G401.6 (cell line): ENCODE measurements around the gene MAPK11.

ENCODE experiments used
- FAIRE-seq: peaks from 2 replicates; lab custom pipeline; 2012; peaks lifted over from hg19 to GRCh38; lab: Jason Lieb, UNC

The MAPK11 gene

DNA sequence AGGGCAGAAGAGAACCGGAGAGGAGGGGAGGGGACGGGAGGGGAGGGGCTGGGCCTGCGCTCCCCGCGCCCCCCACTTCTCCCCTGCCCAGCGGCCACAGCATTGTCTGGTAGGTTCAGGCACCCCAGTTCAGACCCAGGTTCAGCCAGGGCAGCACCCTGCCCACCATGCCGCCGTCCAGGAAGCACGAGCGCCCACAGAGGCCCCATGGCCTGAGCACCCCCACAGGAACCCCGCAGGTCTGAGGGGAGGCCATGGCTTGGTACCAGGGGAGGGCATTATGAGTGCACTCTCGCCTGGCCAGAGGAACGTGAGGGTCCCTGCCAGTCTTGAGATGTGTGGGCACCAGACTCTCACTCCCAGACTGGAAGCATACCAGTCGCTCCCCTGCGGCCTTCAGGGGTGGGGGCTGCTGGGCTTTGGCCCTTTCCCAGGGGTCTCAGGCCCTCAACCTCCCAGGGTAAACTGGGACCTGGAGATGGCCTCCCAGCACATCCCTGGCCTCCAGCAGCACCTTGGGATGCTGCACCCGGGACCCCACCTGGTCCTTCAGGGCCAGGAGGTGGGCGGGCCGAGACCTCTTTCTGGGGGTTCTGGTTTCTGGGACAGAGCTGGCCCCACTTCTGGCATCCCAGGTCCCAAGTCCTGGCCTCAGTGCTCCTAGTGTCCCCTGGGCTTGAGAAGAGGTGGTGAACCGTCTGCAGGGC is 37.9 kb upstream of the MAPK11 start:
- no peak for FAIRE-seq

DNA sequence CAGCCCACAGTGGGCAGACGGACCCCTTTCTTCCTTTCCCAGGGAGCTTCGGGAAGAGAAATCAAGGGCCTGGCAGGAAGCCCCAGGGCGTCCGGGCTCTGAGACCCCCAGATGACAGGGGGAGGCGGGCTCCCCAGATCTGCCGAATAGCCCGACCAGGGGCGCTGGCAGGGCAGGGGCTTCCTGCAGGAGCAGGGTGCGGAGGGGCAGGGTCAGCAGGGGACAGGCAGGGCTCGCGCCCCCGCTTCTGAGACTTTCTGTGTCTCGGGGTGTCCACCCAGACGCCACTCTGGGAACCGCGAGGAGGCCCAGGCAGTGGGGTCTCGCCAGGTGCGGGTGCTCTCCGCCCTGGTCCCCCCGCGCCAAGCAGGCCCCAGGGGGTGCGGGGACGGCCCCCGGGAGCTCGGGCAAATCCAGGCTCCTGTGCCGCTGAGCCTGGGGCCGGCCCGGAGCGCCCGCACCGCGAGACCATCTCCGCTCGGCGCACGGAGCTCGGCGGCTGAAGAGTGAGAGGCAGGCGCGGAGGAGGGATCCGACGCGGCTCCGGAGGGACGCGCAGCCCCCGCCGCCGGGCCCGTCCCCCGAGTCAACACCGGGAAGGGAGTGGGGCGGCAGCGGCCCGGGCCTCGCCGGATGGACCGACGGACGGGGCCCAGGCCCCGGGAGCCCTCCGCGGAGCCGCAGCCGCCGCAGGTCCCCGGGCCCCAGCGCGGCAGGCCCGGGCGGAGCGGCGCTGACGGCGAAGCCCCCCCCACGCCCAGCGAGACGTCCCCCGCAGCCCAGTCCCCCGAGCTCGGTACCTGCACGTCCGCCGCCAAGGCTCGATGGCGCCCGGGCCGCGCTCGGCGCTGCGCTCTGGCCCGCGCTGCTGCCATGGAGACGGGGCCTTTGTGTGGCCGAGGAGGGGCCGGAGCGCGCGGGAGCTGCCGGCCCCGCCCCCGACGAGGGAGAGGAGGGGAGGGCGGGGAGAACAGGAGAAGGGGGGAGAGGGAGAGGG is 36.9 kb upstream of the MAPK11 start, which contains the start of gene PLXNB2:
Gene PLXNB2 (minus strand): TSS at position 894 of the 997 bp plus-strand sequence. CDS start 17,062 bp downstream, outside the sequence.
- no peak for FAIRE-seq

DNA sequence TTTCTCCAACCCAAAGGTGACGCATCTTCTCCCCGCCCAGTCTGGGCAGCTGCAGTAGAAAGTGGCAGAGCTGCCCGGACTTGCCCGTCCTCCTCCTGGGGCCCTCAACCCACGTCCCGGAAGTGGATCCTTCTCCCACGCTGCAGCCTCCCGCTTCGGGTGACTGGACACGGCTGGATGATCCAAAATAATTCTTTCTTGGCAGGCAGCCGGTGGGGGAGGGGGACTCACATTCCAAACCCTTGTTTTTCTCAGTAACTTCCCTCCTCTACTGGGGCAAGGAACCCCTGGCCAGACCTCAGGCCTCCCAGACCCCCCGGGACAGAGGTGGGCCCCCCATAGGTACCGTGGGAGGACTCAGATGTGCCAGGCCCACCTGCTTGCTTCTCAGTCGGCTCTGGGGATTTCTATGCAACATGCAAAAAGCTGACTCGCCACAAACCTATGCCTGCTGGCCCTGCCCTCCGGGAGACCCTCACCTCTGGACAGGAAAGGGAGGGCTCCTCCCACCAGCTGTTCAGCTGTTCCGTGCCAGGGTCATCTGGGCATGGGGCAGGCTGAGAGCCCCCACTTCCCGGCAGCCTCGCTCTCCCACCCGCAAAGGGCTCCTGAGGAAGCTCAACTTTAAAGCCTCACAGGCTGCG is 35.9 kb upstream of the MAPK11 start:
- no peak for FAIRE-seq

DNA sequence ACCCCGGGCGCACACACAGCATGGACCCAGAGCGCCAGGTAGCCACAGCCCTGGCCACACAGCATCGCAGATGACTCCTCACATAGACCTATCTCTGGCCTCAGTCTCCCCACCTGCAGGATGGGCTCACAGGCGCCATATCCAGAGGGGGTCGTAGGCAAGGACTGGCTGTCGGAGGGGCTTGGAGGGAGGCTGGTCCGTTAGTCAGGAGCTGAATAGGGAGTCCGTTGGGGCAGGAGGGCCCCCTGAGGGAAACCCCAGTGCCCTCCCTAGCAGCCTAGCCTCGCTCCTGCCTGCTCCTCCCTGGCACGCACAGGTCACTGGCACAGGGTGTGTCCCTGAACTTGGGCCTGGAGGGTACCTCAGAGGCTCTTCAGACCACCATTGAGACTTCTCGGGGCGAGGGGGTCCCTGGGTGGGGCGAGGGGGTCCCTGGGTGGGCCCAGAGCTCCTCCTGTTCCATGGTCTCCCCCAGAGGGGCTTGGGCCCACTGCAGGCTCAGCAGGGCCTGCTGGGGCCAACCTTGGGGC is 35.3 kb upstream of the MAPK11 start:
- FAIRE-seq = no peak

DNA sequence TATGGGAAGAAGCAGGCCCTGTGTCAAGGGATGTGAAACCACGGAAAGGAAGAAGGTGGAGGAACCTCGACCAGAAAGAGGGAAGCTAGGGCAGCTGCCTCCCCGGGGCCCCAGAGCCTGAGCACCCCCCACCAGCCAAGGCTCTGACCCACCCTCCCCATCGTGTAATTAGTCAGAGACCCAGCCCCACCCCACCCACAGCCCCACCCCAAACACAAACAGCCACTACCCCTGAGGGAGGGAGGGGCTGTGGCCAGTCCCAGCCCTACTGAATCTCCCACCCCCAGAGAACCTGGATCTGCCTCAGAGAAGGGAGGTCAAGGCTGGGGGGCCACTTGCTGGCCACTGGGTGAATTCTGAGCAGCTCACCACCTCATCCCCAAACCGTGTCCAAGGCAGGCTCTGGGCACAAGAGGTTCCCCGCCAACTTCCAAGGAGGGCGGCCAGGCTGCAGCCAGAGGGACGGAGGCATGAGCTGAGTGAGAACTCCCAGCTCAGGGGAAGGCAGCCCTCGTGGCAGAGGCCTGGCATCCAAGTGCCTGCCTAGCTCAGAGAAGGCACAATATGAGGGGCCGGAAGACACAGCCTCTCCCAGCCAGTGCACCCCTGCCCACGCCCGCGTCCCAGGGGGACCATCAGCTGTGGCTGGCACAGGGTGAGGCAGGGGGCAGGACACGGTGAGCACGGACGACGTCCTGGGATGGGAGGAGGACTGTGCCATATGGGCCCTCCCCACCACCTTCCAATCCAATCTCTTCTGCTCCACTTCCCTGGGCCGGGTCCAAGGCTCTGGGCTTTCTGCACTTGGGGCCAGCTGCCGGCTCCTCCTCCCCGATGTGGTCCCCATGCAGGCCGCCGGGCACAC is 34.6 kb upstream of the MAPK11 start:
- no peak for FAIRE-seq

DNA sequence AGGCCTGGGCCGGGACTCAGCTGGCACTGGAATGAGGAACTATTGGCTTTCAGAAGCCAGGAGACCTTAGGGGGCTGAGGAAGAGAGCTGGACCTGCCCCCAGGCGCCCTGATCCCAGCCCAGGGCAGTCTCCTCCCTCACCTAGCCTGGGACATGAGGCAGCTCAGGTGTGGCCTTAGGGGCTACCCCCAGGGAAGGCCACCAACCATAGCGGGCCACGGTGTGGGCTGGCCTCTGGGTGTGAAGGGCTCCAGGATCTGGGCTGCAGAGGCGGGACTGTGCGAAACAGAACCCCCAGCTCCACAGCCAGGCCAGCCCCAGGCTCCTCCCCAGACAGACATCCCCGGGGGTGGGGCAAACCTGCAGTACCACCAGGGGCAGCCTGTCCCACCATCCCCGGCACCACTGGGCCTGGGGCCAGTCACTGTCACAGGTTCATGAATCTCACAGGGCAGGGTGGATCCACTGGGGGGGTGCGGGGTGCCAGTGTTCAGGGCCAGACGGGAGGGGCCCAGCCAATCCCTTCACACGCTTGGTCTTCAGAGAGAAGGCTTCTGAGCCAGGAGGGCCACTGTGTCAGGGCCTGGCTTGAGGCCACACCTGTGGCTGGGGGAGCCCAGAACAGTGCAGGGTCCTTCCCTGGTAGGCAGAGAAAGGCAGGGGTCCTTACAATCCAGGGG is 33.8 kb upstream of the MAPK11 start:
- FAIRE-seq = no peak

DNA sequence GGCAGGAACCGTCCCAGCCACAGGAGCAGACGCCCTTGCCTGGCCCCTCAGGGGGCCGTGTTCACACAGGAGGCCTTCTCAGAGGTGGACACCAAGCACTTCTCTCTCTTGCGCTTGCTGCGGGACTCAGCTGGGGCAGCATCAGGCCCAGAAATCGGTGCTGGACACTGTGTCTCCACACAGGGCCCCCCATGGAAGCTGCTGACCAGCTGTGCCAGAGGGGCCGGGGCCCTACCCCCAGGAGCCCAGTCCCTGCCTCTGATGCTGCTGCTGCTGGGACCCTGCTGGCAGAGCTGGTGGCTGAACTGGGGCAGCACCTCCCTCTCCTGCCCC is 33.3 kb upstream of the MAPK11 start:
- FAIRE-seq = no peak

DNA sequence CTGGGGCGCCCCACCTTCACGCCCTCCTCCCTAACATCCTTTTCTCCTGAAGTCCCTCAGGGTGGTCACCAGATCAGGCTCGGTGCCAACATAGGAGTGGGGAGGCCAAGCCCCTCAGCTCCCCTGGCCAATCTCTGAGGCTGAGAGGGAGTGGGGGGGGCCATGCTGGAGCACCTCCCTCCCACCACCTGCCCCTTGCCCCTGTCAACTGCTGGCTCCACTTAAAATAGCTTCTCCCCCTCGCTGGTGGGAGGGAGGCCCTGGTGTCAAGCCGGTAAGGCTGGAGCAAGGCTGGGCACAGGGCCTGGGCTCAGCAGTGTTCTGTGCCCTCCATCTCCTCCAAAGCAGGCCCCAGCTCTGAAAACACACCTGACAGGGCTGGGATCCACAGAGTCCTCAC is 32.4 kb upstream of the MAPK11 start:
- FAIRE-seq = no peak

DNA sequence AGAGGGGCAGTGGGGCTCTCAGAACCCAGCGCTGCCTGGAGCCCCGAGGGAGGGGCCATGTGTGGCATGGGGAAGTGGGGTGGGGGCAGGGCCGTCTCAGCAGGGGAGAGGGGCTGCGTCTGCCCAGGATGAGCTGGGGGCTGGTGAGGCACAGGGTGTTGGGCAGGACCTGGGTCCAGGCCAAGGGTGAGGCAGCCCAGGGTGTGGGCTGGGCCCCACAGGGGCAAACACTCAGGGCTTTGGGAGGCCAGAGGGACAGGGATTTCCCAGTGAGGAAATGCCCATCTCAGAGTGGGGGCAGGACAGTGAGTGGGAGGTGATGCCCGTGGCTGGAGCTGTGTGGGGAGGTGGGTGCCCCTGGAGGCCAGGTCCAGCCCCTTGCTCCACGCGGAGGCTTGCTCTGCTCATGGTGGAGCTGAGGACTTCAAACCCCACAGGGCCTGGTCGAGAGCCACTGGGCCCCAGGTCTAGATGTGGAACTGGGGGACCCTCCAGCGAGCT is 31.9 kb upstream of the MAPK11 start:
- FAIRE-seq = no peak

DNA sequence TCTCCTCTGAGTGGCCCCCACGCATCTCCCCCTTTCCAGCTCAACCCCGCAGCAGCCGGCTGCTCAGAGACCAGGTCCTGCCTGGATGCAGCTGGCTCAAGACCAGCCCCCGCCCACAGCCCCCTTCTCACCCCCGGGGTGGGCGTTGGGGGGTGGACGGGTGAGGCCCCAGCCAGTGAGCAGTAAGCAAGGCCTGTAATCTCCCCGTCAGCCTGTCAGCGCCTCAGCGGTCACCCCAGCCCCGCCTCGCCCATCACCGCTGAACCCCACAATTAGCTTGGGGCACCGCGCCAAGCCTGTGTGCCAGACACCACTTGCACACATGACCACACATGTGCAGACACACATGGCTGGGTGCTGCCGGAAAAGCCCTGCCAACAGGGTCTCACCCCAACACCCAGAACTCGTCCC is 31.4 kb upstream of the MAPK11 start:
- FAIRE-seq = no peak

DNA sequence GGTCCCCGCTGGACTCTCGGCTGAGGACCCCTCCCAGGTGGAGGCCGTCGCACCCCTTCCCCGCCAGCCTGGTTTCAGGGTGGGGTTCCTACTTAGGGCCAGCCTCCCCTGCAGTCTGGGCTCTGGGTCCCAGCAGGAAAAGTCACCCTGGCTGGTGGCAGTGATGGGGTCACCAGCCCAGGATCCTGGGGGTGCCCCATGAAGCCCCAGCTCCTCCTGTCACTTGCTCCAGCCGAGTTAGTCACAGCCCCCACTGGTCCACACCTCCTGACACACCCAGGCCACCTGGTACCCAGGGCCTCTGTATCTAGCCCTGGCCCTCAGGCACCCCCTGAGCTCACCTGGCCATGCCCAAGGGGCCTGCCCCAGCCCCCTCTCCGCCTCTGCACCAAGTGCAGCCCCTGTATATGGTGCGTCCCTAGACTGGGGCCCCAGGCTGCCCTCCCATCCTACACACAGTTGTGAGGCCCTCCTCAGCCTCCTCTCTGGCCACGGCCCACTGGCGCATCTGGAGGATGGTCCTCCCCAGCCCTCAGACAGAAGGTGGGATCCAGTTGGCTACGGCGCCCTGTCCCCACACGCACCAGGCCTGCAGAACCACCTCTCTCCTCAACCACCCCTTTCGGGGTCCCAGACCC is 30.6 kb upstream of the MAPK11 start:
- no peak for FAIRE-seq

DNA sequence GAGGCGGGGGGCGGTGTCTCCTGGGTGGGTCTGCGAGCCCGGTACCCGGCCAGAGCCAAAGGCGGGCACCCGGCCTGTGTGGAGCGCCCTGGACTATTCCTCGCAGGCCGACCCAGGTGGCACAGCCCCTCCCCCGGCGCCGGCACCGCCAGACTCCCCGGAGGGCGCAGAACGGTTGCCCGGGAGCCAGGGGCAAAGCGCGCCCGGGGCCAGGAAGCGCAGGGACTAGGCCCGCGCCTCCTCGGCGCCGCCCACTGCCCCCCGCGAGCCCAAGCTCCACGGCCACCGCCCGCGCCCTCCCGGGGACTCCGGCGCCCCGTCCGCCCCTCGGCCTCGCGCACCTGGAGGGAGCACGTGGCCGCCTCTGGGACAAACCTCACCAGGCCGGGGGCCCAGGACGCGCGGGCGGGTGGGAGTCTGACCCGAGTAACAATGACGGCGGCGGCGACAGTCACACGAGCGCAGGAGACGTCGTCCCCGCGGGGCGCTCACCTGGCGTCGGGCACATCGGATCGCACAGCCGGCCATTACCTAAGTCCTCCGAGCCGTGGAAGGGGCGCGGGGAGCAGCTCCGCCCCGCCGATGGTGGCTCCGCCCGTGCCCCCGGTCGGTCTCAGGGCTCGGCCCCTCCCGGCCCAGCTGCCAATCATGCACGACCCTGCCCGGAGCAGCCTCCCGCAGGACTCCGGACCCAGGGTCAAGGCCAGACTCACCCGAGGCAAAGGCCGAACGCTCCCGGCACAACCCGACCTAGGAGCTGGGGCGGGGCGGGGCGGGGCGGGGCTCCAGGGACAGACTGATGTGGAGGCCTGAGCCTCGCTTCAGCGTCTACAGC is 29.8 kb upstream of the MAPK11 start:
- no peak for FAIRE-seq

DNA sequence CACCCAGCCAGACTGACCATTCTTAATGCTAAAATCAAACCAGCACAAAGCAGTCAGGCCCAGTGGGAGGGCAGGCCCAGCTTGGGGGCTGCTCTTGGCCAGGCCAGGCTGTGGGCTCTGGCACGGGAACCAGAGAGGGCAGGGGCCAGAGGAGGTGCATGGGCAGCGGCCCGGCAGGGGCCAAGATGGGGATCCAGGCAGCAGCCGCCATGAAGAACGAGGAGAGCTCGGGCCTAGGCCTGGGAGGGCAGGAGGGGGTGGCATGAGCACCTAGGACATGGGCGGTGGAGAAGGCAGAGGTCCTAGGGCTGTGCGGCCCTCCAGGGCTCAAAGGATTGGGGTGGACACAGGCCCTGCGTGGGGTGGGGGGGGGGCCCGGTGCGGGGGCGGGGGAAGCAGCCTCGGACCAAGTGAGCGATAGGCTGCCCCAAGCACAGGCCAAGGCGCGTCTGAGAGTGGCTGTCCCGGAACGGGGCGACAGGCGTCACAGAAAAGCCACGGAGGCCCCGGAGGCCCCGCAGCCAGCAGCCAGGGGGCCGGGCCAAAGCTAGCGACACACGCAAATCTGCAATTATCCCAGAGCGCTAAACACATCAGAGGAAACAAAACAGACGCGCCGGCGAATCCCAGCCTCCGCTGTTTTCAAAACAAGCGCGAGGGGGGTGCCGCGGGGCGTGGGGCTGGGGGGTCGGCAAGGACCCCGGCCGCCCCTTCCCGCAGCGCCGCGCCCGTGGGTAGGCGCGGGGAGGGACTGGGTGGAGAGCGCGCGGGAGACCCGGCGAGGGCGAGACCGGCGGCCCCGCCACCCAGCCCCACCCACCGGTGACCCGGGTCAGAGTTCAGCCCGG is 29.0 kb upstream of the MAPK11 start:
- FAIRE-seq = no peak

DNA sequence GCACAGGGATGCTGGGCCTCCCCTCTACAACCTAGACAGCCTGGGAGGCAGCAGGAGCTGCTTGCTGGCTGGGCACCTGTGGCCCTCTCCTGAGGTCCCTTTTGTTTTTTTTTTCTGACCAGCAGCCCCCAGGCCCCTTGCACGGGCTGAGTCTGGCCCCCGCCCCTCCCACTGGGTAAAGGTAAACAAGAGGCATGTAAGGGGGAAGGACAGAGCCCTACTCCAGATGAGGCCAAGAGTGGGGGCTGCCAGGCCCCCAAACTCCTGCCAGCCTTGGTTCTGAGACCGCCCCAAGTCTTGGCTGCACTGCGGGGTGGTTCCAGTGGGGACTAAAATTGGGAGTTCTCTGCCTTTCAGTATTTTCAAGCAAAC is 28.1 kb upstream of the MAPK11 start:
- no peak for FAIRE-seq

DNA sequence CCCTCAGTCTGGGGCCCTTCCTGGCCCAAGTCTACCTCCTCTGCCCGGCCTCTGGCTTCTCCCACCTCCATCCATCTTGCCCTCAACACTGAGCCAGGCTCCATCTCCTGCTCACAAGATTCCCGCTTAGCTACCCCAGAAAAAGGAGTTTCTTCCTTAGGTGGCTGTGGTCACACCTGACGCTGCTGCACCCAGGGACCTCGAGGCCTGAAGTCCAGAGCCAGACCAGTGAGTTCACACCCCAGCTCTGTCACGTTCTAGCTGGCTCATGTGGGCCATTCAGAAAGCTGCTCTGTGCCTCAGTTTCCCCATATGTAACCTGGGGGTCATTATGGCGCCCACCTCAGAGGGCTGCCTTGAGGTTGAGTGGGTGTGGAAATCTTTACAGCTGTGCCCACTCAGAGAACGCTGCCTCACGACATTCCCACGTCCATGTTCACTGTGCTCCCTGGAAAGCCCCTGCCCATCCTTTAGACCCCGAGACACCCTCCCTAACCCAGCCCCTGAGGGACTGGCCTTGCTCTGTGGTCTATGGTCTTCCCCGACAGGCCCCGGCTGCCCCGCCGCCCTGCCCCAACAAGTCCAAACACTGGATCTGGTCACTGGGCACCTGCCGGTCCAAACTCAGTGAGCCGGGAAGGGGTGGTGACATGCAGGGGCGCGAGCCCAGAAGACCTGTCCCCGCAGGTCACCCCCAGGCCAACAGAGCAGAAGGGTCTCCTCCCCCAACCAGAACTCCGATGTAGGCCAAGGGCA is 27.5 kb upstream of the MAPK11 start:
- no peak for FAIRE-seq

DNA sequence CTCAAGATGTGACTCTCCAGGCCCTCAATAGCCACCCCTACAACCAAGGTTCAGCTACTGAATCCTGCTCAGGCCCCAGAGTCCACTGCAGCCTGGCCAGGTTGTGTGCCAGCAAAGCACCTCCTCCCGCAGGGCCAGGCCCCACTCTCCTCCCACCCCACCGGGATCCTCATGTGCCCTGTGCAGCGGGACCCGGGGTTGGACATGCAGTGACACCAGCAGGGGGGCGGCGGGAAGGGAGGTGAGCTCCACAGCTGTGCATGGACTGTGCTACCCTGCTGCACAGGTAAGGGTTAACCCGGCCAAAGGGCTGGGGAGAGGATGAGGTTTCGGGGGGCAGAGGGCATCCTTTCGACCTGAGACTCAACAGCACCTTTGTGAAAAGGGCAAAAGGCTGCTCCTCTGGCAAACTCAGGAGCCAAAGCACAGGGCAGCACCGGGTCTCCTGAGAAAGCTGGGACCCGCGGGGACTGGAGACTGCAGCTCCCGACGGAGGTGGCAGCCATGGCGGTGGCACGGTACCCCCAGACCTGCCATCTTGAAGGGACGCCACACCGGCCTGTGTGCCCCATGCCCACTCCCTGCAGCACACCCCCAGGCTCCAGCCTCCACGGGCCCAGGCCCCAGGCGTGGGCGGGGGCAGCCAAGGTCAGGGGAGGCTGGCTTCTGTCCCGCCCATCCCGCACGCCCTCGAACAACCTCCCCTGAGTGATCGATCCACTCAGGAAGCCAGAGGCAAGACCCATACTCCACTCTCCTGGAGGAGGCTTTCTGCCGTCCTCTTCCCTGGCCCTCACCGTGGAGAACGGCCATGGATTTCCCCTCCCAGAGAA is 26.7 kb upstream of the MAPK11 start:
- FAIRE-seq = no peak

DNA sequence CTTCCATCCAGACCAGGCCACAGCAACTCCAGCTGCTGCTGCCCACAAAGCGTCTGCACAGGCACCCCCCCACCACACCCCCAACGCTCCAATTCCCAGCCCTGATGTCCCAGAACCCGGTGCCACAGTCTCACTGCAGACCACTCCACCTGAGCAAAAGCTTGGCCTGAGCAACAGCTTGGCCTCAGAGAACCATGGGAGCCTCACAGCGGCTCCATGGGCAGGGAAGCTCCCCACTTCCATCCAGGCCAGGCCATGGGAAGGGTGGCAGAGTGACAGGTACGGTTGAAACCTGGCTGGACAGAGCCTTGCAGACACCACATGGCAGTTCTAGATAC is 24.1 kb upstream of the MAPK11 start:
- FAIRE-seq = no peak
